HG03280 (cell line): ENCODE measurements around the gene CAMKK1.

Source experiments
- ATAC-seq: cut with Tn5 transposase; IDR thresholded peaks from one replicate; pipeline ENCODE4 v1.9.1; 2021; ENCODE audit warnings: mild to moderate bottlenecking, moderate library complexity; ENCODE audit not compliant: unreplicated experiment

The CAMKK1 gene

GRCh38 chr17:3897731-3898130, 4.9 kb upstream of the CAMKK1 start:
- ATAC-seq: no peak

GRCh38 chr17:3896968-3897235, 4.0 kb upstream of the CAMKK1 start:
- no peak for ATAC-seq

GRCh38 chr17:3896108-3896967, 3.5 kb upstream of the CAMKK1 start:
- ATAC-seq: no peak

DNA sequence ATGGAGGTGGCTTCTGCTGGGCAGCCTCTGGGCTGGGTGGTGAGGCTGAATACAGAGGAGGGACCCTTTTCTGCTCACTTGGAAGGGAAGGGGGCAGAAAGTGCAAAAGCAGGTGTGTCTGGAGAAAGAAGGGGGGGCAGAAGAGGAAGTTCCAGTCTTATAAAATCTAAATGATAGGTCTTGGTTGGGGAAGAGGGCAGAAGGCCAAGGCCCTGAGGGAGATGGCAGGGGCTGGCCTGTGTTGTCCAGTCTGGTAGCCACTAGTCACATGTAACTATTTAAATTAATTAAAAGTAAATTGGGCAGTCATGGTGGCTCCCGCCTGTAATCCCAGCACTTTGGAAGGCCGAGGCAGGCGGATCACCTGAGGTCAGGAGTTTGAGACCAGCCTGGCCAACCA, 2.5 kb upstream of the CAMKK1 start:
- no peak for ATAC-seq

GRCh38 chr17:3894911-3895343, 2.1 kb upstream of the CAMKK1 start:
- ATAC-seq: no peak

- no peak for ATAC-seq
Observed at GRCh38 chr17:3894188-3894587, 1.3 kb upstream of the CAMKK1 start.

DNA sequence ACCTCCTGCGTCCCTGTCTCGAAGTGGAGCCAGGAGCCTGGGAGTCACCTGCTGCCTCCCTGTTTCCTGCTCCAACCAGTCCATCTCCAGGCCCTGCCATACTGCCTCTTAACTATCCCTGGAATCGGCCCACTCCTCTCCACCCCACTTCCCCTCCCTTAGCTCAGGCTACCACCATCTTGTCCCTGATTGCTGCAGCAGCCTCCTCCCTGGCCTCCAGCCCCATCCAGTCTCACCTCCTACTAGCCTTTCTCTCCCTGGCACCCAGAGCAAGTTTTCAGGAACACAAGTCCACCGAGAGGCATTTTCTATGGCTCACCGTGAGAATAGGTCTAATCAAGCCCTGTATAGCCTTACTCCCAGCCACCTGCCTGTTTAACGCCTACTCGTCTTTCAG, 865 bp upstream of the CAMKK1 start:
- no peak for ATAC-seq

DNA sequence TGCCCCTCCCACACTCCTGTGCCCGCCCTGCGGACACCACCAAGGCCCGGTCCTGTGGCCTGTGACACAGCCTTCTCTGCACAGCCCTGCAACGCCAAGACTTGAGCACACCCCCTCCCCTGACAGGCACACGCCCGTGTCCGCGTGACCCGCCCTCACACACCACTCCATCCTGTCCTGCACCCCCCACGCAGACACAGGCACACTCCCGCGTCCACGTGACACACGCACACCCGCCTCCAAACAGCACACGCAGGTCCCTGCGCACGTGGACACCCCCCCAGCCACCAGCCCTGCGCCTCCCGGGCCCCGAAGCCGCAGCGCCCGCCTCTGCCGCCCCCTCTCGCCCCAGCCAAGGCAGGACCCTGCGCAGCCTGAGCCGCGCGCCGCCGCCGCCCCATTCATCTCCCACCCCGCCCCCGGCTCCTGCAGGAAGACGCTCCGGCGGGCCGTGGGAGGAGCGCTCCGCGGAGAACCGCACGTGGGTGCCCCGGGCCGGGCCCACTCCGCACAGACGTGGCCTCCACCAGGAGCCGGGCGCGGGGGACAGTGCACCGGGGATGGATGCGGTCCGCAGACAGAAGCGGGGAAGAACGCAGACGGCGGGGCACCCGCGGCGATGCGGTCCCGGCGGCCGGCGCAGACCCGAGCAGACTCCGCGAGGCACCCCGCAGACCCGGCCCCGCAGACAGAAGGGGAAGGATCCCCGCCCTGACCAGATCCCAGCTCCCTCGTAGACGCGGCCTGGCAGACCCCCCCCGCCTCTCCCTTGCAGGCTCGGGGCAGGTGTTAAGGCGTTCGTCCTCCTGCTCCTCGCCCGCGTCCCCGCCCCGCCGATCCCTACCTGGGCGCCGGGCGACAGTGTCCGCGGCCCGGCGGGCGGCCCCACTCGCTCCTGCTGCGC, 506 bp downstream of the CAMKK1 start:
- ATAC-seq: peak; percentile 13

GRCh38 chr17:3891626-3892094, 1.2 kb downstream of the CAMKK1 start:
- ATAC-seq: no peak

- no peak for ATAC-seq
Observed at GRCh38 chr17:3890878-3891219, 2.0 kb downstream of the CAMKK1 start.

DNA sequence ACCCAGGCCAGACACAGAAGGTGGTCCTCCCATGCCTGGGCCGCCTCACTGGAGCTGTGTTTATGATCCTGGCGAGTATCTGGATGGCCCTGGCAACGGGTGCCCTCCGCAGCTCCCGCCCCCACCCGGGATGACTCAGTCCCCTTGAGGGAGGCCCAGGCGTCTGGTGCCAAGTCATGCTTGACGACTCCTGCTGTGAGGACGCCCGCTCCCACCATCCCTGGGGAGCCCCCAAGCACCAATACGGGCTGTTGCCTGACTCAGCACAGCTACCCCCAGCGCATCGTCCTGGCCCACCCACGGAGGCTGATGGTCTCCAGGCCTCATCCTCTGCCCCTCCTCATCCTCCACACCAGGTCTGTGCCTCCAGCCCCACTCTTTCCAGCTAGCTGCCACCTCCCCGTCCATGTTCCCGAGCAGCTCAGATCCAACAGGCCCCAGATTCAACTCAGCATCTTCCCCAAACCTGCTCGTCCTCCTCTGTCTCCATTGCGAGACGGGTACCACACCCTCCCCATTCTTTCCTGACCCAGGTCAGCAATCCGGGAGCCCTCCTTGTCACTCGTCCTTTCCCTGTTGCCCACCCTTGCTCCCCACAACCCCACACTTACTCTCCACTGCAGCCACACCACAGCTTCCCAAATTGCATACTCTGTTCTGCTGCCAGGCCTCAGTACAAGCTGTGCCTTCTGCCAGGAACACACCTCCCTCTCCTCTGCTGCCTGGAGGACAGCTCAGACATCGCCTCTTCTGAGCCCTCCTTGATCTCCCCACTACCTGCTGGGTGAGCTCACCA, 2.6 kb downstream of the CAMKK1 start:
- no peak for ATAC-seq

DNA sequence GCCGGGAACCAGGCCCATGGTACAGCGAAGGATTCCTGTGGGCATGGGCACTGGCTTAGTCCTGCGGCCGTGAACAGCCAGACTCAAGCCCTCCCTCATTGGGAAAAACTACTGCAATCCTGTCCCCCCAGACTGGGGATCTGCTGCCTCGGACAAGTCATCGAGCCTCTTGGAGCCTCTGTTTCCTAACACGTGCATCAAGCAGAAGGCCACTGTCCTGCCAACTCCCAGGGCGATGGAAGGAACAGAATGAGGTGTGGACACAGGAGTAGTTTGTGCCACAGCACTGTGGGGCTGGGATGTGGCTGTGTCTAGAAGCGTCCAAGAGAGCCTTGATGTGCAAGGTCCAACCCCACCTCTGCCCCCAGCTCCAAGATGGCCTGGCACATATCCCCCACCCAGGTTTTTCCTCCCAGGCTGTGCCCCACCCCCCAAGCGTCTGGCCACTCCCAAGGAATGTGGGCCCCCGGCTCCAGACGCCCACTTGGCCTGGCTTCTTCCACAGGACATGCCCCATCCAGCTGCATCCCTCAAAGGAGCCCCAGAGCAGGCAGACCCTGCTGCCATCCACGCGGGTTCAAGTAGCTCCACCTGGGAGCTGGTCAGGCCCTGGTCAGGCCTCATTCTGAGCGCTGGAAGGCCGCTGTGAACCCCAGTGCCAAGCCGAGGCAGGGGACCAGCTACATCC, 3.4 kb downstream of the CAMKK1 start:
- ATAC-seq: no peak

GRCh38 chr17:3888343-3889171, 4.3 kb downstream of the CAMKK1 start:
- no peak for ATAC-seq

- no peak for ATAC-seq
Observed at GRCh38 chr17:3887804-3888203, 5.0 kb downstream of the CAMKK1 start.

GRCh38 chr17:3887394-3887793, 5.5 kb downstream of the CAMKK1 start:
- ATAC-seq: no peak

DNA sequence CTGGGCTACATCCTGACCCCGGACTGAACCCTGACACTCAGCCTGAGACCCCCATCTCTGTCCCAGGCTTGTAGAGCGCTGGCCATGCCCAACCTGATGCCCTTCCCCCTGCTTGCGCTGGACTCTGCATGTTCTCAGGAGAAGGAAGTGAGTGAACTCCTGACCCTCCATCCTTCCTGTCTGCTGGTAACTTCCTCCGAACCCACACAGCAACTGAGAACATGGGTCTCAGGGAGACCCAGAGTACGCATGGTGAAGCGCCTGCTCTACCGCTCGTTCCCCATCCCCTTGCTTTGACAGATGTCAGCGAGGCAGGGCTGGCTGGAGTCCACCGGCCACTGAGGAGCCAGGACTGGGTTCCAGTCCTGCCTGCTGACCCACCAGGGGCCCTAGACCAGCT, 6.1 kb downstream of the CAMKK1 start:
- no peak for ATAC-seq

GRCh38 chr17:3885970-3886369, 6.9 kb downstream of the CAMKK1 start:
- no peak for ATAC-seq

DNA sequence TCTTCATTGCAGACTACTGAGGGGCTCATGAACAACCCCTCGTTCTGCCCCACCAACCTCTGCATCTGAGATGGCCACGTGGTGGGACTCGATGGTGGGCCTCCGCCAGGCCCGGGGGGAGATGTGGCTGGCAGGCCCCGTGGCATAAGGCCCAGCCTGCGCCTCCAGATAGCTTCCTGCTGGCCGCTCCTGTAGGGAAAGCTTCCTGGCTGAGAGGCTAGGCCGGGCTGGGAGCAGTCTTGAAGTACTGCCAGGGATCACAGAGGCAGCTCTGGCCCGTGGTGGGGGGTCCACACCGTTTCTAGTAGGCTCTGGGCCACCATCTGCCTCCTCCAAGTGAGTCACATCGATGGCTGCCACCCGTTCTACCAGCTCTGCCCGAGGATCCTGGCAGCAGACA, 7.6 kb downstream of the CAMKK1 start:
- no peak for ATAC-seq

DNA sequence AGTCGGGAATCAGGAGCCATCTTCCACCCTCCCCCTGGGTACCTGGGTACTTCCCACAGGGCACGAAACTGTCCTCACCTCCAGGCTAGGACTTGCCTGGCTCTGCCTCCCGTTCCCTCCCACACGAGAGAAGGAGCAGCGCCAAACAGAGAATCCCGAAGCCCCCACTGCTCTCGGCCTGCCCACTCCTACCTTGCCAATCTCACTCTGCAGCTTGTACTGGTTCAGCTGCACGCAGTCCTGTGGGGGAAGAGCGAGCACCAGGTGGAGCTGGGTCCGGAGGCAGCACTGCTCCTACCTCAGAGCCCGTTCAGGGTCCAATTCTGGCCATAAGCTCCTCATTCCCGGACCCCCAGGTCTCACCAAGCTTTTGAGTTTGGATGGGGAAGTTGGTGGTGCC, 8.7 kb downstream of the CAMKK1 start:
- no peak for ATAC-seq

GRCh38 chr17:3882276-3882675, 10.6 kb downstream of the CAMKK1 start:
- no peak for ATAC-seq
